Osteoblast (primary cell): ENCODE measurements around the gene RNASE8. TPM values are rescaled to one million over a fixed set of nuclear protein-coding genes. Genes with fewer than 3 reads are reported as not detected.

Source experiments
- DNase-seq: peaks from one replicate; pipeline ENCODE4 v3.0.0; 2011; ENCODE audit warnings: low spot score, mixed read lengths; ENCODE audit not compliant: insufficient read length; ENCODE audit errors: missing footprints
- H2AFZ ChIP-seq: 2 replicates; pipeline ENCODE4 v1.6.0; 2011; ENCODE audit warnings: mild to moderate bottlenecking, low read length
- H3K27ac ChIP-seq: 2 replicates; pipeline ENCODE4 v1.5.1; 2011; ENCODE audit warnings: mild to moderate bottlenecking, low read depth, low read length, moderate library complexity
- H3K27me3 ChIP-seq: 2 replicates; pipeline ENCODE4 v1.6.0; 2012; ENCODE audit warnings: mild to moderate bottlenecking, control low read depth, inconsistent platforms, low read length, moderate library complexity; ENCODE audit not compliant: insufficient read depth
- H3K36me3 ChIP-seq: 2 replicates; pipeline ENCODE4 v1.5.1; 2011; ENCODE audit warnings: mild to moderate bottlenecking, low read length, control low read depth, moderate library complexity; ENCODE audit not compliant: insufficient read depth
- H3K4me1 ChIP-seq: 2 replicates; pipeline ENCODE4 v1.5.1; 2011; ENCODE audit warnings: mild to moderate bottlenecking, low read length, control low read depth, moderate library complexity; ENCODE audit not compliant: insufficient read depth
- H3K4me2 ChIP-seq: 2 replicates; pipeline ENCODE4 v1.6.0; 2011; ENCODE audit warnings: mild to moderate bottlenecking, low read length; ENCODE audit not compliant: insufficient read depth
- H3K4me3 ChIP-seq: fragments of 200-600 bp; sonication (generic); 3 replicates; pipeline ENCODE4 v1.5.1; 2012; ENCODE audit warnings: mild to moderate bottlenecking, low read length, inconsistent platforms; ENCODE audit not compliant: insufficient read depth
- H3K79me2 ChIP-seq: 2 replicates; pipeline ENCODE4 v1.6.0; 2012; ENCODE audit warnings: mild to moderate bottlenecking, low read length, control low read depth, inconsistent platforms; ENCODE audit not compliant: insufficient read depth
- H3K9me3 ChIP-seq: 2 replicates; pipeline ENCODE4 v1.5.1; 2011; ENCODE audit warnings: low read depth, low read length, control low read depth
- H4K20me1 ChIP-seq: 2 replicates; pipeline ENCODE4 v1.6.0; 2012; ENCODE audit warnings: mild to moderate bottlenecking, low read length, control low read depth; ENCODE audit not compliant: insufficient read depth
- CTCF ChIP-seq: IDR thresholded peaks from 2 replicates; pipeline ENCODE4 v1.5.1; 2011; ENCODE audit warnings: mild to moderate bottlenecking, low read depth, low read length, moderate library complexity; ENCODE audit errors: extremely low read depth
- total RNA-seq: library from RNA; depleted of rRNA; stranded (reverse); fragments of >200 nt; gene quantifications from 2 replicates; pipeline ENCODE4 v1.2.3, GENCODE V29; 2012

RNASE8 gene
- total RNA-seq, 1 donor, result not detected

- no peak overlapping the region for H2AFZ ChIP-seq
- H3K36me3 ChIP-seq, result peaks cover 69% of the 10 kb centered on the region
- no peak overlapping the region for H3K4me3 ChIP-seq
- no peak overlapping the region for H3K4me2 ChIP-seq
- H3K27ac ChIP-seq, result peak overlapping the region; percentile 64
- DNase-seq, result peak; percentile 77
- no peaks in the 10 kb centered on the region for H3K27me3 ChIP-seq
- H4K20me1 ChIP-seq, result peaks cover 5% of the 10 kb centered on the region
- H3K4me1 ChIP-seq, result peaks cover 10% of the 10 kb centered on the region
- H3K9me3 ChIP-seq, result no peaks in the 10 kb centered on the region
- TF ChIP-seq CTCF, result no peak
- no peaks in the 10 kb centered on the region for H3K79me2 ChIP-seq
These were observed 26.8 kb downstream of the RNASE8 start for GRCh38 chr14:21084396-21084795.

- no peak for TF ChIP-seq CTCF
- Histone ChIP-seq H3K4me1 (peaks cover 10% of the 10 kb centered on the region), H2AFZ (no peak overlapping the region), H4K20me1 (peaks cover 5% of the 10 kb centered on the region), H3K79me2 (no peaks in the 10 kb centered on the region), H3K36me3 (peaks cover 69% of the 10 kb centered on the region), H3K4me3 (no peak overlapping the region), H3K4me2 (peak overlapping the region; percentile 14), H3K27me3 (no peaks in the 10 kb centered on the region), H3K27ac (peak overlapping the region; percentile 64), H3K9me3 (no peaks in the 10 kb centered on the region)
- DNase-seq, result peak; percentile 98
These were observed 27.6 kb downstream of the RNASE8 start for GRCh38 chr14:21084998-21085853.

- no peak for DNase-seq
- H2AFZ ChIP-seq, result no peak overlapping the region
- peaks cover 61% of the 10 kb centered on the region for H3K36me3 ChIP-seq
These were observed 29.3 kb downstream of the RNASE8 start for GRCh38 chr14:21086908-21087293.

More at GRCh38 chr14:21086908-21087293, 29.3 kb downstream of the RNASE8 start:
- no peak overlapping the region for H3K4me3 ChIP-seq
- H3K27ac ChIP-seq, result peak overlapping the region; percentile 80
- no peak overlapping the region for H3K4me2 ChIP-seq
- peaks cover 5% of the 10 kb centered on the region for H4K20me1 ChIP-seq
- no peak for TF ChIP-seq CTCF
- no peaks in the 10 kb centered on the region for H3K79me2 ChIP-seq
- H3K9me3 ChIP-seq, result no peaks in the 10 kb centered on the region
- H3K4me1 ChIP-seq, result peaks cover 10% of the 10 kb centered on the region
- no peaks in the 10 kb centered on the region for H3K27me3 ChIP-seq
